Breast epithelium (tissue), 4 donors: ENCODE results near the gene NUDT9. TPM values are rescaled to one million over a fixed set of nuclear protein-coding genes. Genes with fewer than 3 reads are reported as not detected.

Experiments
- DNase-seq, 2 donors: peaks; one replicate each; pipeline ENCODE4 v3.0.0-alpha.2; 2019; ENCODE audit warnings: low spot score in 2 of 2
- H3K27ac ChIP-seq, 2 donors: fragments of 200-600 bp; sonication (generic) in 1 of 2; one replicate each; pipeline ENCODE4 v1.5.1; 2016 to 2019; ENCODE audit warnings: mild to moderate bottlenecking in 1 of 2
- H3K27me3 ChIP-seq, 2 donors: fragments of 200-600 bp; sonication (generic) in 1 of 2; one replicate each; pipeline versions ENCODE4 v1.5.1 to v1.6.0; 2017 to 2019; ENCODE audit warnings: control low read depth in 1 of 2, mild to moderate bottlenecking in 1 of 2
- H3K36me3 ChIP-seq: fragments of 200-600 bp; one replicate; pipeline ENCODE4 v1.5.1; 2019
- H3K4me1 ChIP-seq, 2 donors: fragments of 200-600 bp; sonication (generic); one replicate each; pipeline ENCODE4 v1.5.1; 2016 to 2019; ENCODE audit warnings: control low read depth in 1 of 2
- H3K4me3 ChIP-seq, 3 donors: fragments of 200-600 bp; sonication (generic); 1 replicate in 2 of 3; 2 replicates in 1 of 3; pipeline ENCODE4 v1.5.1; 2016 to 2019; ENCODE audit warnings: mild to moderate bottlenecking in 3 of 3, moderate library complexity in 2 of 3
- H3K9me3 ChIP-seq, 2 donors: fragments of 200-600 bp; sonication (generic) in 1 of 2; one replicate each; pipeline ENCODE4 v1.5.1; 2016 to 2019; ENCODE audit warnings: control low read depth in 1 of 2
- CTCF ChIP-seq, 3 donors: fragments of 450-650 bp; IDR thresholded peaks; one replicate each; pipeline ENCODE4 v1.5.1; 2016 to 2017; ENCODE audit warnings: antibody characterized with exemption in 3 of 3, mild to moderate bottlenecking in 3 of 3, moderate library complexity in 3 of 3
- POLR2A ChIP-seq: fragments of 450-650 bp; IDR thresholded peaks from one replicate; pipeline ENCODE4 v1.6.1; 2016; ENCODE audit warnings: antibody characterized with exemption, mild to moderate bottlenecking, moderate library complexity
- POLR2AphosphoS5 ChIP-seq, 3 donors: sonication (generic); formaldehyde crosslinking; IDR thresholded peaks; one replicate each; pipeline ENCODE4 v1.6.1; 2017; ENCODE audit warnings: antibody characterized with exemption in 3 of 3
- intact Hi-C: fragments of 100-400 bp; cut with DNase I; formaldehyde crosslinking; loops from one replicate; pipeline ENCODE4 v1.15.1; 2023; ENCODE audit warnings: low total_unique reads
- total RNA-seq, 3 donors: library from RNA; depleted of rRNA; stranded (reverse); fragments of >200 nt; gene quantifications; one replicate each; pipeline ENCODE4 v1.1.0, GENCODE V29; 2016

The NUDT9 gene
- total RNA-seq, 3 donors from 2014 or later: 20.5 to 38.8 (median 28.8) TPM

- Histone ChIP-seq H3K27me3 (no peaks in the 10 kb centered on the region), H3K27ac (no peak overlapping the region), H3K4me3 (no peak overlapping the region), H3K36me3 (no peaks in the 10 kb centered on the region), H3K9me3 (no peaks in the 10 kb centered on the region), H3K4me1 (peaks cover 0 to 3% of the 10 kb centered on the region in 2 donors)
- no peak for TF ChIP-seq POLR2AphosphoS5 (IDR thresholded peaks at IDR 0.05)
- TF ChIP-seq CTCF (IDR thresholded peaks at IDR 0.05): no peak
- intact Hi-C loops: no loop called here
- no peak for DNase-seq
Observed at GRCh38 chr4:87426865-87427517, 4.6 kb downstream of the NUDT9 start.

- H3K4me1 ChIP-seq: peaks cover 0 to 3% of the 10 kb centered on the region in 2 donors
- no peak for DNase-seq
- intact Hi-C loops: no loop called here
Observed at GRCh38 chr4:87427518-87427868, 5.1 kb downstream of the NUDT9 start.

GRCh38 chr4:87428979-87429378, 6.6 kb downstream of the NUDT9 start:
- Histone ChIP-seq H3K27ac (no peak overlapping the region), H3K4me1 (peaks cover 0 to 3% of the 10 kb centered on the region in 2 donors), H3K27me3 (no peaks in the 10 kb centered on the region), H3K4me3 (no peak overlapping the region), H3K36me3 (no peaks in the 10 kb centered on the region), H3K9me3 (no peaks in the 10 kb centered on the region)
- DNase-seq: no peak
- intact Hi-C loops: no loop called here
- TF ChIP-seq POLR2AphosphoS5 (IDR thresholded peaks at IDR 0.05) (no peak), CTCF (IDR thresholded peaks at IDR 0.05) (no peak), POLR2A (no peak)

More at GRCh38 chr4:87427518-87427868, 5.1 kb downstream of the NUDT9 start:
- H3K27me3 ChIP-seq: no peaks in the 10 kb centered on the region
- no peak overlapping the region for H3K27ac ChIP-seq
- TF ChIP-seq POLR2A (no peak), CTCF (IDR thresholded peaks at IDR 0.05) (no peak), POLR2AphosphoS5 (IDR thresholded peaks at IDR 0.05) (no peak)
- no peak overlapping the region for H3K4me3 ChIP-seq
- no peaks in the 10 kb centered on the region for H3K9me3 ChIP-seq
- H3K36me3 ChIP-seq: no peaks in the 10 kb centered on the region

GRCh38 chr4:87430038-87430437, 7.7 kb downstream of the NUDT9 start:
- Histone ChIP-seq H3K9me3 (no peaks in the 10 kb centered on the region), H3K4me3 (no peak overlapping the region), H3K4me1 (peaks cover 0 to 3% of the 10 kb centered on the region in 2 donors), H3K27ac (no peak overlapping the region), H3K36me3 (no peaks in the 10 kb centered on the region), H3K27me3 (no peaks in the 10 kb centered on the region)
- intact Hi-C loops: no loop called here
- DNase-seq: no peak
- no peak for TF ChIP-seq POLR2A
- TF ChIP-seq POLR2AphosphoS5 (IDR thresholded peaks at IDR 0.05): no peak
- TF ChIP-seq CTCF (IDR thresholded peaks at IDR 0.05): no peak

GRCh38 chr4:87433342-87433741, 11.0 kb downstream of the NUDT9 start:
- DNase-seq: no peak
- no peaks in the 10 kb centered on the region for H3K4me1 ChIP-seq
- intact Hi-C loops: no loop called here
- H3K4me3 ChIP-seq: no peak overlapping the region
- H3K27ac ChIP-seq: no peak overlapping the region
- H3K27me3 ChIP-seq: no peaks in the 10 kb centered on the region
- H3K36me3 ChIP-seq: no peaks in the 10 kb centered on the region
- no peaks in the 10 kb centered on the region for H3K9me3 ChIP-seq
- no peak for TF ChIP-seq POLR2AphosphoS5 (IDR thresholded peaks at IDR 0.05)
- no peak for TF ChIP-seq CTCF (IDR thresholded peaks at IDR 0.05)
- TF ChIP-seq POLR2A: no peak
